MM.1S (cell line): ENCODE data around the gene NXPE1.

Source experiments
- EZH2 ChIP-seq: fragments of 300-600 bp; sonication (generic); optimal IDR thresholded peaks from 2 replicates; pipeline ENCODE3; 2017; ENCODE audit warnings: low read depth, mild to moderate bottlenecking, antibody characterized with exemption, low read length, mixed read lengths
- TF ChIP-seq, protein P1 (sequence below): fragments of 300-600 bp; sonication (generic); IDR thresholded peaks from 2 replicates; pipeline ENCODE4 v1.5.1; 2016; ENCODE audit warnings: antibody characterized with exemption, low read length, mixed read lengths

DNA sequence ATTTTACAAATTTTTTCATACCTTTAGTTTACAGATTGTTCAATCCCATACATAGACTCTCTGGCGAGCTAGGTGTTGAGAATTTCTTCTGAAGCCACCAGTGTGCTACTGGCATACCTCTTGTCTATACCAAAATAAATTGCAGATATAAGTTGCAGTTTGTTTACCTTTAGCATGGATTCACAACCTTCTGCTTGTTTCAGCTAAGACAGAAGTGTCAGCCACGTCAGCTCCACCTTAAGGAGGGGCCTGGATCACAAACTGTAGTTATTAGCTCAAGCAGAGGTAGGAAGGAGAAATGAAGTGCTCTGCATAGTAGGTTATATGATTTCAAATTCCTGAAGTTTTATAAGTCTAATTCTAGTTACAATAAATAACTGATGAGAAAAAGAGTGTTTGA lies 35.9 kb upstream of the NXPE1 start, which contains the start of gene NXPE4:
- TF ChIP-seq, protein P1, sequence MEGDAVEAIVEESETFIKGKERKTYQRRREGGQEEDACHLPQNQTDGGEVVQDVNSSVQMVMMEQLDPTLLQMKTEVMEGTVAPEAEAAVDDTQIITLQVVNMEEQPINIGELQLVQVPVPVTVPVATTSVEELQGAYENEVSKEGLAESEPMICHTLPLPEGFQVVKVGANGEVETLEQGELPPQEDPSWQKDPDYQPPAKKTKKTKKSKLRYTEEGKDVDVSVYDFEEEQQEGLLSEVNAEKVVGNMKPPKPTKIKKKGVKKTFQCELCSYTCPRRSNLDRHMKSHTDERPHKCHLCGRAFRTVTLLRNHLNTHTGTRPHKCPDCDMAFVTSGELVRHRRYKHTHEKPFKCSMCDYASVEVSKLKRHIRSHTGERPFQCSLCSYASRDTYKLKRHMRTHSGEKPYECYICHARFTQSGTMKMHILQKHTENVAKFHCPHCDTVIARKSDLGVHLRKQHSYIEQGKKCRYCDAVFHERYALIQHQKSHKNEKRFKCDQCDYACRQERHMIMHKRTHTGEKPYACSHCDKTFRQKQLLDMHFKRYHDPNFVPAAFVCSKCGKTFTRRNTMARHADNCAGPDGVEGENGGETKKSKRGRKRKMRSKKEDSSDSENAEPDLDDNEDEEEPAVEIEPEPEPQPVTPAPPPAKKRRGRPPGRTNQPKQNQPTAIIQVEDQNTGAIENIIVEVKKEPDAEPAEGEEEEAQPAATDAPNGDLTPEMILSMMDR: no peak
- TF ChIP-seq EZH2: no peak
